ENCODE data around the gene PSG7.
"Not testable (repeated sequence)": the region's sequence is repeated elsewhere in the genome, so short reads cannot be mapped to it uniquely, and the experiment has no call there.

Gene PSG7

DNA sequence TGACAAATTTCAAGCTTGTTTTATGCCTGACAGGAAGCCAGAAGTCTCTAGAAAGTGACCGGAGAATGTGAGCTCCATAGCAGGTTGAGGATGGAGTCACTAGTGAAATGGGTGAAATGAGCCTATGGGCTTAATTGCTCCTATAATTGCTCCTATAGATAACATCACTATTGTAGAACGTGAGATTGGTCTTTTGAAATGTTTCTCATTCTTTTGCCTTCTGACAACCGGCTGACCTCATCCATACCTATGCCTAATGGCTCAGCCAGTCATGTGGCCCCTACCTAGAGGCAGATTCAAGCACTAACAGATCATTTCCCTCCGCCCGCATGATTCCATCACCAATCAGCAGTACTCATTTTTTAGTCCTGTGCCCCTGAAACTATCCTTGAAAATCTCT is 23.5 kb downstream of the PSG7 start:
- DNase-seq: not testable (repeated sequence)

DNA sequence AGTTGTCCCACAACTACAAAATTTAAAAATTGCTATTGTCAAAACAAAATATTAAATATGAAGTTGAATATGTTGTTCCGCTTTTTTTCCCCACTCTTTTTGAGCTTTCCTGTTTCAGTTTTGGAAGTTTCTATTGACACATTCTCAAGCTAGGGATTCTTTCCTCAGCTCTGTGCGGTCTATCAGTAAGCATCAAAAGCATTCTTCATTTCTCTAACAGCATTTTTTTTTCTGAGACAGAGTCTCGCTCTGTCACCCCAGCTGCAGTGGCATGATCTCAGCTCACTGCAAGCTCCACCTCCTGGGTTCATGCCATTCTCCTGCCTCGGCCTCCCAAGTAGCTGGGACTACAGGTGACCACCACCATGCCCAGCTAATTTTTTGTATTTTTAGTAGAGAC is 24.1 kb downstream of the PSG7 start:
- not testable (repeated sequence) for DNase-seq

DNA sequence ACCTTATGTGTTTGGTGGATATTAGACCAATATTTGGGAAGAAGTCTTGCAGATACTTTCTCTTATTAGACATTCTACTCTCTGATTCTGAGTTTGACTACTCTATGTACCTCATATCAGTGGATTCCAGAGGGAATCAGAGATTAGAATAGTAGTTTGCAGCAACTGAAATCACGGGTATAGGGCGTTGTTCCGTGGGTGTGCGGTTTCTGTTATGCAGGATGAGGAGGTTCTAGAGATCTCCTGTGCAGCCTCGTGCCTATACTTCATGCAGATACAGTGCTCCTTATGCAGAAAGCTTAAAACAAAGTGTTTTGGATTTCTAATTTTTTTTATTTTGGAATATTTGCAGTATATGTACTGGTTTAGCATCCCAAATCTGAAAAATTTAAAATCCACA is 25.3 kb downstream of the PSG7 start:
- DNase-seq: not testable (repeated sequence)

DNA sequence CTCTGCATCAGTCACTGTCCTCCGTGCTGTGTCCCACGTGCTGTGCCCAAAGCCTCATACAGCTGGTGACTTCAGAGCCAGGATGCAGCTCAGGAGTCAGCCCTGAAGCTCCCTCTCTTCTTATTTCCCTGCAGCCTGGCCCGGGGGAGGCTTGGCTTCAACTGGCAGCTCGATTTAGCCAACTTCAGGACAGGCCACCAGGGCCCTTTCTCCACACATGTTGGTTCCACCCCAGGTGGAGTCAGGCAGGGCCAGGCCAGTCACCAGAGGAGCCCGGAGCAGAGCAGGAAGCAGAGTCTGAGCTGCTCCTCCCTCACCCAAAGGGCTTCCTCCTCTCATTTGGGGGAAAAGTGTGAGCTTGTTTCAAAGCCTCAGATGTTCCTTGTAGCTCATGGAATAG is 30.8 kb downstream of the PSG7 start:
- not testable (repeated sequence) for DNase-seq

DNA sequence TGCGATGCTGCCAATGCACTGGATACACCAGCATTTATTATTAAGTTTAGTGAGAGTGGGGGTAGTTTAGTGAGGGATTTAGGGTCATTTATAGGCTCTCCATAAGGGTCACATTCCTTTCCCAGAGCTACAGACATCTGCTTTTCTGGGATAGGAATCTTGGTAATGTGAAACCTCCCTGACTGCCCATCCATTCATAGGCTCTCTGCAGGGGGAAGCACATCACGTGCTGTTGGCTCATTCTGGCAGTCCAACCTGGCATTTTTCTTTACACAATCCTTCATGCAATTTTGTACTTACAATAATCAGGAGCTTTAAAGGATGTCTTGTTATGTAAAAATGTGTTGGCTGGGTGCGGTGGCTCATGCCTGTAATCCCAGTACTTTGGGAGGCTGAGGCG is 36.4 kb downstream of the PSG7 start:
- not testable (repeated sequence) for DNase-seq

DNA sequence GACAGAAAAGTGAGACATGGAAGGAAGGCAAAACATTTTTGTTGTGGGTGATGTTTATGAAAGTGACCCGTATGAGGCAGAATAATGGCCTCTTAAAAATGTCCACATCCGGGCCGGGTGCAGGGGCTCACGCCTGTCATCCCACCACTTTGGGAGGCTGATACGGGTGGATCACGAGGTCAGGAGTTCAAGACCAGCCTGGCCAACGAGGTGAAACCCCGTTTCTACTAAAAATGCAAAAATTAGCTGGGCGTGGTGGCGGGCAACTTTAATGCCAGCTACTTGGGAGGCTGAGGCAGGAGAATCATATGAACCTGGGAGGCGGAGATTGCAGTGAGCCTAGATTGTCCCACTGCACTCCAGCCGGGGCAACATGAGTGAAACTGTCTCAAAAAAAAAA is 37.3 kb downstream of the PSG7 start:
- not testable (repeated sequence) for DNase-seq

DNA sequence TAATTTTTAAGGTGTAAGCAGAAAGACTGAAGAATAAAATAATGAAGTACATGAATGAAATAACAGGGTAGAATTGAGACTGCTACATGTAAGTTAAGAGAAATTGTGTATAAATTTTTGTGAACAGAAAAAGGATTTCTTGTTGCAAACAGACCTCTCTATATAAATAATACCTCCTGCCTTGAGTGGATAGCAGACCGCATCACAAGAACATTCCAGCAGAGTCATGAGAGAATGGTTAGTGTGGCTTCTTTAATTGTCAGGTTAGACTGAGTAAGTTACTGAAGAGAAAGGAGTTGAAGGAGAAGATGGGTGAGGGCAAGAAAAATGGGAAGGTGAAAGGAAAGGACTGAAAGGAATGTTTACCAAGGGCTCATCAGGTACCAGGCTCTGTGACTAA is 37.9 kb downstream of the PSG7 start:
- not testable (repeated sequence) for DNase-seq

DNA sequence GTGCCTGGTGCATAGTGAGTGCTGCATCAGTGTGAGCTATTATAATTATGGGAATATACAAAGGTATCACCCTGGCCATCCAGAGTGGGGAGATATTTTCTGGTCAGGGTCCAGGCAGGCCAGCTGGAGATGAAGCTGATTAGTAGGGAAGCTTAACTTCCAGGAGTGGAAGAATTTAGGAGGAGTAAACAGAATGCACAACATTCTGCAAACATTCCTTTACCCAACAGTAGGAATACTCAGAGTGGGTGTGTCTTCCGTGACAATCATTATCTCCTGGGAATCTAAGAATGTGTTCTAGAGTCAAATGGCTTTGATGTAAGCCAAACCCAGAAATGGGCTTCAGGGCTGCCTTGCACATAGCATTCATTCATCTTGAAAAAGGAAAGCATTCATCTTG is 38.4 kb downstream of the PSG7 start:
- DNase-seq: not testable (repeated sequence)

DNA sequence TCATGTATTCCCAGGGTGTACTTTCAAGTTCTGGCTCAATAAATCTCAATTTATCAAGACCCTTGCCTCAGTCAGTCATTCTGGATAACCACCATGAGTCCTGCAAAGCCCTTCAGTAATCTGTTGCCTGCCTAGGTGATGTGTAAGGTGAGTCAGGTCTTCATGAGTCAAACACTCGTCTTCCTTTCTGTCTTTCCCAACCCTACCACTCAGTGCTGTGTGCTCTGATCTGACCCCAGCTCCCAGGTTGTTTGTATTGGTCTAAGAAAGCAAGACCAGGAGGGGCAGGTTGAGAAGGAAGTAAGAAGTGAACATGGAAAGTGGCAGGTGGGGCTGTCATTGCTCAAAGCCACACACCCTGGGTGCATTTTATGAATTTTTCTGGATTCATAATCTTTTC is 39.3 kb downstream of the PSG7 start:
- not testable (repeated sequence) for DNase-seq

DNA sequence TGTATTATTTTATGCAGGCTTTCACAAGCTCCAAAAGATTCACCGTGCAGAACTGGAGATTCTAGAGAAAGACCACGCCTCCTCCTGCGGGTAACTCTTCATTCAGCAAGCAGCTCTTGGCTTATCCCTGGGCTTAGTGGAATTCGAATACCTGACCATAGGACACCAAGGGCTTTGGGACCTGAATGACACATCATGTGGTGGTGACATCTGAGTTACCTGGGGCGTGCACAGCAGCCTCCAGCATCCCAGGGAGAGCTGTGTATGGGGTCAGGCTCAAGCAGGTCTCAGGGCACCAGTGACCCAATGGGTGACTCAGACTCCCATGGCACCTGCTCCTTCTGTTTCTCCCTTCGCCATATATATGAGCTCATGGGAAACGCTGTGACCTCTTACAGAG is 46.6 kb downstream of the PSG7 start:
- DNase-seq: not testable (repeated sequence)

DNA sequence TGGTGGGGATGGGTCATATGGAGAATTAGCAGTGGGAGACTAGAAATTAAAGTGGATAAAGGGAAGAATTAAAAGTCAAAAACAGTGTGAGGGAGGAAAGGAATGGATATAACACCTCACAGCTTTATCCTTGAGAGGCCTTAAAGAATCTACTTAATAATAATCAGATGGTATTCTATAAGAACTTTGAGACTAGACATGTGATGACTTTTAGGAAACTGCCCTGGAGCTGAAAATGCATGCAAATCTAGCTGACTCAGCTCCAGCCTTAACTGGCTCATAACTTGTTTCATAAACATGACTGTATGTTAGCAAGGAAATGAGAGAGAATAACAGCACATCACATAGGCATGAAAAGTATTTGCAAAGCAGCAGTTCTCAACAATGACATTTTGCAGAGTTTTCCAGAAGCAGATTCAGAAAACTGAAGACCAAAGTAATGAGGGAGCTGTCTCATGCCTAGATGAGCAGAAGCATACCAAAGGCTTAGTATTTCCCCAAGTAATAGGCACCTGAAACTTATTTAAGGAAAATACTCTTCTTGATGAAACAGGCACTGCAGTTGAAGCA is 49.0 kb downstream of the PSG7 start:
- not testable (repeated sequence) for DNase-seq

DNA sequence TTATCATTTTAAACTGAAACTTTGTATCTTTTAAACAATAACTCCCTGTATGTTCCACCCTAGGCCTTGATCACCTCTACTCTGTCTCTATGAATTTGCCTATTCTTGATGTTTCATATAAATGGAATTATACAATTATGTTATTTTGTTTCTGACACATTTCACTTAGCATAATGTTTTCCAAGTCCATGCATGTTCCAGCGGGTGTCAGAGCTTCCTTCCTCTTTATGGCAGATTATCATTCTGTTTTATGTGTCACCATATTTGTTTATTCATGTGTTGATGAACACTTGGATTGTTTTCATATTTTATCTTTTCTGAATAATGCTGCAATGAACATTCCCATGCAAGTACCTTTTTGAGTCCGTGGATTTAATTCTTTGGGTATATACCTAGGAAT is 54.3 kb downstream of the PSG7 start:
- DNase-seq: not testable (repeated sequence)

DNA sequence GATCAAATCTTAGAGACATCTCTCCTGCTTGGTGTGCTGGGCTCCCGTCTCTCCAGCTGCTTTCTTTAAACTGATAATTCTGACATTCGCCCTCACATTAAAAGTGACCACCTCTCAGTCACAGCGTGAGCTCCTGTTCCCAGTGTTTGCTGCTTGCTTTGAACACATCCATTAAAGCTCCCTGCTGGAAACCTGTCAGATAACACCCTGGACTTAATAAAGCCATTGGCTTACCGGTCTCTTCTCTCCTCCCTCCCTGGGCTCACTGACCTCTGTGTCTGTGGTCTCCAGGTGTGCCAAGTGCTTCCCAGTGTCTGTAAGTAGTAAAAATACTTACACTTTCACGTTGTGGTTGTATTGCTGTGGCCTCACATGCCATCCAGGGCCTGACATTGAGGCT is 55.0 kb downstream of the PSG7 start:
- DNase-seq: not testable (repeated sequence)

DNA sequence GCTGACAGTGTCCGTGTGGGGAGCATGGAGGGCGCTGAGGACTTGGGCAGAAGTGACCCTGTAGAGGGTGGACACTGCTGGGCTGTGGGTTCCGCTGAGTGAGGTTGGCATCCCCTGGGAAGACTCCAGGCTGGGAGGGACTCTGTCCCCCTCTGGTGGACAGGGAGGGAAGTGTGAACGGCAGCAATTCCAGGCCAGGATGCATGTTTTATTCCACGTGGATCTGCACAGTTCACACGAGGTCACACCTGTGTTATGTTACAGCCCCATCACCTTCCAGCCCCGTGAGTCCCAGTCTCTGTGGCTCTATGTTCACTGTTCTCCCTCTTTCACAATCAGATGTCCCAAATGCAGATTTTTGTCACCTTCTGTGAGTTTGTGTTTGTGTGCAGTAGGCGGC is 55.7 kb downstream of the PSG7 start:
- not testable (repeated sequence) for DNase-seq

DNA sequence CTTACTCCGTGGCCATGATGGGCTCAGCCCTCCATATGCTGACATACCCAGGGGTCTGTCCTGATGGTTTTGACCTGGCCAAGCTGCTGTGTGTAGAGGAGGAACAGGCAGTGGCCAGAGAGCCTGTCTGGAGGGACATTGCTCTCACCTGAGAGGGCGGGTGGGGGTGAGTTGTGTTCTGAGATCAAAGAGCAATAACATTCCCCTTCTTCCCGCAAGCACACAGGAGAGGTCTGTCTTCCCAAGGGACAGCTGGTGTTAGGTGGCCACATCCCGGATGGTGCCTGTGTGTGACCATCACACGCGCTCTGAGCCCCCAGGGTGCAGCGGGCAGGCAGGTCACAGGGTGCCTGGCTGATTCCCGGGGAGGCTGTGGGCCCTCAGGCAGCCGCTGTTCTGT is 56.4 kb downstream of the PSG7 start:
- not testable (repeated sequence) for DNase-seq

DNA sequence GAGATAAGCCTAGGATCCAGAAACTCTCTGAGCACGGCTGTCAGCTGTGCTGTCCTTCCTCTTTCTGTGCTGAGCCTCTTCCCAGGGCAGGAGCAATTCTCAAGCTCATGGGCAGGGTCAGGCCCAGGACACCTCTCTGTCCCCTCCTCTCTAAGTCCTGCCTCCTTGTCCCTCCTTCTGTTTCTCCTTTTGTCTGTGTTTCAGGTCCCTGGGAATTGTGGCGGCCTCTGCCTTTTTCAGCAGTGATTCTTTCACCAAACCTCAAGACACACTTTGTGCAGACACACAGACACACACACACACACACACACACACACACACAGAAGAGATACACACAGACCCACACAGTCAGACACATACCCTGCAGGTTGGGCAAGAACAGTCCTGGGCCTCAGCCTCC is 57.4 kb downstream of the PSG7 start, which contains the start of gene PSG1:
Gene PSG1, minus strand, starts transcription at position 101 of the 400 bp plus-strand sequence. CDS start 132 bp downstream, outside the sequence.
- DNase-seq: no peak

DNA sequence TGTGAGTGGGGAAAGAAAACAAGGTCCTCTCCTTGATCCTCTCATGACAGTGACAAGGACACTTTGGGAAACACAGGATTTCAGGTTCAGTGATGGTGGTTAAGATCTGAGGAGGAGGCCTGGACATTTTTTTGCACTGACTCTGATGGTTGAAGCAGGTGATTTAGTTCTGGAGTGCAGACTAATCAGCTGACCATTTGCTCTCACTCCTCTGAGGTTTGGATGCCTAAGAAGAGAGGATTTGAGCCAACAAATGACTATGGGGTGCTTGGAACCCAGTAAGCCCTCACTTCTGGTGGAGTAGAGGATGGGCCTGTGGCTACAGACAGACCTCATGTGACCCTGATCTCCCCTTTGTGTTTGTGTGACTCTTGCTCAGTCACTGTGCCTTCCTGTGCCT is 60.4 kb downstream of the PSG7 start:
- DNase-seq: not testable (repeated sequence)

DNA sequence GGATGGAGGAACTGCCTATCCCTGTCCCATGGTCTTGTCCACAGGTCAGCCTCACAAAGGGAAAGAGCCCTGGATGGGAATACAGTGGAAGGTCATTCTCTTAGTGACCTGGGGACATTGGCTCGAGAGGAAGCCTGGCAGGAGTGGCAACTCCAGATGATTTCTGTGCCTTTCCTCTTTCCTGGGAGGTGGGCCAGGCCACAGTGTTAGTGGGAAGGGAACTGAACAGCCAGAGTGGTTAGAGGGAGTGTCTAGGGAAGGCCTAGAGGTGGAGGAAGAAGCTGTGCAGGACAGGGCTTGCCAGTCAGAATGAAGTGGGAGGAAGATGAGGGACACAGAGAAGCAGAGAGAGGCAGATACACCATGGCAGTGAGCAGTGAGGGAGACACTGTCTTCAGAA is 61.1 kb downstream of the PSG7 start:
- not testable (repeated sequence) for DNase-seq

DNA sequence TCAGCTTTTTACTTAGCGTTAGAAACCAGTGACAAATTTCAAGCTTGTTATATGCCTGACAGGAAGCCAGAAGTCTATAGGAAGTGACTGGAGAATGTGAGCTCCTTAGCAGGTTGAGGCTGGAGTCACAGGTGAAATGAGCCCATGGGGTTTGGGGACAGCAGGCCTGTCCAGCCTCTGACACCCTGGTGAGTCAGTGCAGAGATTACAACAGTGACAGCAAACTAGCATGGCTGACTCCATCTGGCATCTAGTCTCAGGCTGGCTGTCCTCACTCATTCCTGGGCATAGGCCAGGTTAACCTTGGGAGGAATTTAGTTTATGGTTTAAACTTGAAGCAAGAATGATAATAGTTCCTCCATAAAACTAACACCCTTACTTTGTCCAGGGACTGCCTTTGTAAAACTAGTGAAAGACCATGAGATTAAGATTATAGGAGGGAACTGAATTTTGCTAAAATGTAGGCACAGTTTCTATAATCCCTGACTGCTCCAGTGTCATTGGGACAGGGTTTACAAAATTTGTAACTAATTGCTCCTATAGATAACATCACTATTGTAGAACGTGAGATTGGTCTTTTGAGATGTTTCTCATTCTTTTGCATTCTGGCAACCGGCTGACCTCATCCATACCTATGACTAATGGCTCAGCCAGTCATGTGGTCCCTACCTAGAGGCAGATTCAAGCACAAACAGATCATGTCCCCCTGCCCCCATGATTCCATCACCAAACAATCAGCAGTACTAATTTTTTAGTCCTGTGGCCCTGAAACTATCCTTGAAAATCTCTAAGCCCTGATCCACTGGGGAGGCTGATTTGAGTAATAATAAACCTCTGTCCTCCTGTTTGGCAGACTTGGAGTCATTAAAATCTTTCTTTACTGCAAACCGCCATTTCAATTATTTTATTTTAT is 61.9 kb downstream of the PSG7 start:
- DNase-seq: not testable (repeated sequence)

DNA sequence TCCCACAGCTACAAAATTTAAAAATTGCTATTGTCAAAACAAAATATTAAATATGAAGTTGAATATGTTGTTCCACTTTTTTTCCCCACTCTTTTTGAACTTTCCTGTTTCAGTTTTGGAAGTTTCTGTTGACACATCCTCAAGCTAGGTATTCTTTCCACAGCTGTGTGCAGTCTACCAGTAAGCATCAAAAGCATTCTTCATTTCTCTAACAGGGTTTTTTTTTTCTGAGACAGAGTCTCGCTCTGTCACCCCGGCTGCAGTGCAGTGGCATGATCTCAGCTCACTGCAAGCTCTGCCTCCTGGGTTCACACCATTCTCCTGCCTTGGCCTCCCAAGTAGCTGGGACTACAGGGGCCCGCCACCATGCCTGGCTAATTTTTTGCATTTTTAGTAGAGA is 62.9 kb downstream of the PSG7 start:
- DNase-seq: not testable (repeated sequence)
